D721Med (cell line): ENCODE results near the gene NXPE1.

Experiments
- DNase-seq: peaks from one replicate; pipeline ENCODE4 v3.0.0; 2011; ENCODE audit warnings: low spot score; ENCODE audit not compliant: insufficient read length
- FAIRE-seq: peaks from 2 replicates; lab custom pipeline; 2011; peaks lifted over from hg19 to GRCh38; lab: Jason Lieb, UNC
- CTCF ChIP-seq: IDR thresholded peaks from 2 replicates; pipeline ENCODE4 v1.5.1; 2012; ENCODE audit warnings: mild to moderate bottlenecking, control low read depth; ENCODE audit not compliant: insufficient read depth; ENCODE audit errors: missing control alignments

Gene NXPE1

GRCh38 chr11:114511538-114511937, 48.1 kb downstream of the NXPE1 start:
- DNase-seq: no peak
- no peak for FAIRE-seq
- no peak for TF ChIP-seq CTCF

- DNase-seq (no peak), FAIRE-seq (no peak)
- TF ChIP-seq CTCF: no peak
These were observed 48.6 kb downstream of the NXPE1 start for GRCh38 chr11:114511079-114511478.

- no peak for FAIRE-seq
- no peak for DNase-seq
- no peak for TF ChIP-seq CTCF
These were observed 57.8 kb downstream of the NXPE1 start for GRCh38 chr11:114501901-114502300.

GRCh38 chr11:114499756-114500155, 59.9 kb downstream of the NXPE1 start:
- no peak for DNase-seq
- TF ChIP-seq CTCF: no peak
- no peak for FAIRE-seq

GRCh38 chr11:114496915-114497314, 62.8 kb downstream of the NXPE1 start:
- FAIRE-seq (no peak), DNase-seq (no peak)
- TF ChIP-seq CTCF: no peak

- no peak for TF ChIP-seq CTCF
- FAIRE-seq (no peak), DNase-seq (no peak)
These were observed 75.8 kb downstream of the NXPE1 start for GRCh38 chr11:114483929-114484328.

- FAIRE-seq: no peak
- TF ChIP-seq CTCF: no peak
- DNase-seq: no peak
These were observed 77.6 kb downstream of the NXPE1 start for GRCh38 chr11:114482114-114482513.
